ENCODE results near the gene BBLN.

Gene BBLN

GRCh38 chr9:128142596-128142995, 17.5 kb upstream of the BBLN start:
- H3K79me2 ChIP-seq (ENCODE audit: control insufficient read depth, low read length) = no peaks in the 10 kb centered on the region
- no peak overlapping the region for H3K4me2 ChIP-seq (ENCODE audit: low read length)
- no peaks in the 10 kb centered on the region for H3K9me3 ChIP-seq (ENCODE audit: control insufficient read depth, insufficient read depth, low read length)
- no peaks in the 10 kb centered on the region for H3F3A ChIP-seq (ENCODE audit: control insufficient read depth, insufficient read depth)
- no peak for TF ChIP-seq CTCF (IDR thresholded peaks at IDR 0.05; ENCODE audit: low read depth, low read length, poor library complexity, severe bottlenecking)
- no peak for TF ChIP-seq EZH2phosphoT487 (IDR thresholded peaks at IDR 0.05; ENCODE audit: borderline replicate concordance, low read length)
- H4K20me1 ChIP-seq (ENCODE audit: control insufficient read depth, insufficient read depth, low read depth, low read length) = no peaks in the 10 kb centered on the region
- no peak overlapping the region for H3K4me3 ChIP-seq (ENCODE audit: low read length)
- H3K27me3 ChIP-seq (ENCODE audit: control insufficient read depth, low read length) = 0 out of 2 replicates have a peak, but pooled peaks cover 2% of the 10 kb centered on the region
- H3K9me2 ChIP-seq (replicated peaks; ENCODE audit: control insufficient read depth, low read length) = no peaks in the 10 kb centered on the region
- H3K36me3 ChIP-seq (ENCODE audit: control insufficient read depth, low read length) = no peaks in the 10 kb centered on the region
- H3K4me1 ChIP-seq (ENCODE audit: control insufficient read depth, low read length) = no peaks in the 10 kb centered on the region
- H3K27ac ChIP-seq (ENCODE audit: low read depth, low read length) = no peak overlapping the region

- no peak overlapping the region for H3K27ac ChIP-seq (ENCODE audit: low read depth, low read length)
- no peaks in the 10 kb centered on the region for H3F3A ChIP-seq (ENCODE audit: control insufficient read depth, insufficient read depth)
- 0 out of 2 replicates have a peak, but pooled peaks cover 2% of the 10 kb centered on the region for H3K27me3 ChIP-seq (ENCODE audit: control insufficient read depth, low read length)
- H3K4me2 ChIP-seq (ENCODE audit: low read length) = no peak overlapping the region
- H3K36me3 ChIP-seq (ENCODE audit: control insufficient read depth, low read length) = no peaks in the 10 kb centered on the region
- no peaks in the 10 kb centered on the region for H3K4me1 ChIP-seq (ENCODE audit: control insufficient read depth, low read length)
- no peaks in the 10 kb centered on the region for H4K20me1 ChIP-seq (ENCODE audit: control insufficient read depth, insufficient read depth, low read depth, low read length)
- no peaks in the 10 kb centered on the region for H3K9me3 ChIP-seq (ENCODE audit: control insufficient read depth, insufficient read depth, low read length)
- no peaks in the 10 kb centered on the region for H3K9me2 ChIP-seq (replicated peaks; ENCODE audit: control insufficient read depth, low read length)
- TF ChIP-seq CTCF (IDR thresholded peaks at IDR 0.05; ENCODE audit: low read depth, low read length, poor library complexity, severe bottlenecking) (no peak), EZH2phosphoT487 (IDR thresholded peaks at IDR 0.05; ENCODE audit: borderline replicate concordance, low read length) (no peak)
- H3K4me3 ChIP-seq (ENCODE audit: low read length) = no peak overlapping the region
- H3K79me2 ChIP-seq (ENCODE audit: control insufficient read depth, low read length) = no peaks in the 10 kb centered on the region
Observed at GRCh38 chr9:128143525-128144238, 16.4 kb upstream of the BBLN start.

DNA sequence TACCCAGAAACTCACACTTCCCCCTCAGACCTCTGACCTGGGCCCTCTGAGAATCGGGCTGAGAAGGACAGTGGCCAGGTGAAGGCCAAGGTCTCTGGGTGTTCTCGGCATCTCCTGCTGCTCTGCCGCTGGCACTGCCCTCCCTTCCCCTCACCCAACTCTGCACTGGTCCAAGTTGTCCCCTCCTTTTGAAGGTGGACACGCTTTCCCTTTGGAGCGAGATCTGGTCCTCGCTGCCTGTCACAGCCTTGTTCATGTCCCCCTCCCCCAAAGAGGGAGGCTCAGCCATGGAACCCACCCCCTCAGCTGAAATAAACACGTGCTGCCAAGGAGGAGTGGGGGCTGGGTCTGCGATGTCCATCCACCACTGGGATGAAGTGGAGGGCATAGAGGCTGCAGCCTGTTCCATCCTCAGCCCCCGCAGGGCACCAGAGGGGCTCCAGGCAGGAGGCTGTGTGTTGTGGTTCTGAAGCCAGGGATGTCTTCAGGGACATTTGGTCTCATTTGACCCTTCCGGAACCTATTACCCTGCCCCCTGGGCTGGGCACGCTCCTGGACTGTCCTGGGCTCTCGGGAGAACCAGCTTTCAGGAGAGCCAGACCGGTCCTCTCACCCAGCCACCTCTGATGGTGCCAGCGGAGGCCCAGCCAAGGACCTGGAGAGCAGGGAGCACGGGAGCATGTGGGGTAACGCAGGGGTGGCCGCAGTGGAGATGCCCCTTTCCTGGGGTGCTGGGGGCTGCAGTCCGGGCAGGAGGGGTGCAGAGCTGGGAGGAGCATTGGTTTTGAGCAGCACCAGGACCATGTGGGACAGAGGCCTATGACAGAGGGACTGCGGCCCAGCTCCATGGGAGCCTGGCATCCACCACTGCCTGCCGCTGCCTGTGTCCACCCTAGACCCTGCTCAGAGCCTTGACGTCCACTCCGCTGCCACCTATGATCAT, 15.6 kb upstream of the BBLN start:
- TF ChIP-seq EZH2phosphoT487 (IDR thresholded peaks at IDR 0.05; ENCODE audit: borderline replicate concordance, low read length) (no peak), CTCF (IDR thresholded peaks at IDR 0.05; ENCODE audit: low read depth, low read length, poor library complexity, severe bottlenecking) (no peak)
- H3K9me3 ChIP-seq (ENCODE audit: control insufficient read depth, insufficient read depth, low read length) = no peaks in the 10 kb centered on the region
- H3F3A ChIP-seq (ENCODE audit: control insufficient read depth, insufficient read depth) = no peaks in the 10 kb centered on the region
- H3K9me2 ChIP-seq (replicated peaks; ENCODE audit: control insufficient read depth, low read length) = no peaks in the 10 kb centered on the region
- H3K27me3 ChIP-seq (ENCODE audit: control insufficient read depth, low read length) = 0 out of 2 replicates have a peak, but pooled peaks cover 2% of the 10 kb centered on the region
- no peaks in the 10 kb centered on the region for H3K36me3 ChIP-seq (ENCODE audit: control insufficient read depth, low read length)
- no peak overlapping the region for H3K4me2 ChIP-seq (ENCODE audit: low read length)
- H3K4me3 ChIP-seq (ENCODE audit: low read length) = no peak overlapping the region
- H4K20me1 ChIP-seq (ENCODE audit: control insufficient read depth, insufficient read depth, low read depth, low read length) = no peaks in the 10 kb centered on the region
- no peak overlapping the region for H3K27ac ChIP-seq (ENCODE audit: low read depth, low read length)
- H3K4me1 ChIP-seq (ENCODE audit: control insufficient read depth, low read length) = no peaks in the 10 kb centered on the region
- no peaks in the 10 kb centered on the region for H3K79me2 ChIP-seq (ENCODE audit: control insufficient read depth, low read length)

Data from DOHH2 (cell line).